Motor neuron (in vitro differentiated cells): ENCODE results near the gene GPR137. TPM values are rescaled to one million over a fixed set of nuclear protein-coding genes. Genes with fewer than 3 reads are reported as not detected.
A peak's percentile ranks its signal among the peaks of the same experiment; 100 is the strongest.
"Not testable (repeated sequence)": the region's sequence is repeated elsewhere in the genome, so short reads cannot be mapped to it uniquely, and the experiment has no call there.

ENCODE experiments used
- ATAC-seq, 8 experiments: fragments of 200-7000 bp; cut with Tn5 transposase; replicated peaks in 6 of 8; 2 replicates each; pipeline ENCODE4 v1.8.0; 2021; ENCODE audit warnings: mild to moderate bottlenecking in 8 of 8, moderate library complexity in 8 of 8
- H3K27ac ChIP-seq, 2 donors: fragments of 250-450 bp; sonication (Bioruptor Pico); 2 replicates each; pipeline ENCODE4 v1.9.0; 2021; ENCODE audit warnings: antibody characterized with exemption in 2 of 2, mild to moderate bottlenecking in 2 of 2, moderate library complexity in 1 of 2
- H3K4me1 ChIP-seq, 2 donors: fragments of 250-450 bp; sonication (Bioruptor Pico); replicated peaks in 1 of 2; 2 replicates each; pipeline ENCODE4 v1.6.1; 2021; ENCODE audit warnings: antibody characterized with exemption in 2 of 2, mild to moderate bottlenecking in 2 of 2, moderate library complexity in 1 of 2
- H3K4me3 ChIP-seq, 5 donors: fragments of 250-450 bp; sonication (Bioruptor Pico); 2 replicates each; pipeline ENCODE4 v1.9.0; 2021; ENCODE audit warnings: antibody characterized with exemption in 5 of 5, mild to moderate bottlenecking in 5 of 5, moderate library complexity in 4 of 5
- WGBS, 10 experiments: fragments of 450-650 bp; shearing (Covaris generic); methylation state at CpG; one replicate each; pipeline ENCODE4 v1.0.0; 2022; 5-methylcytosine and 5-hydroxymethylcytosine counted together
- in situ Hi-C, 9 experiments: fragments of 400-800 bp; cut with MboI; loops; one replicate each; pipeline ENCODE4 v1.15.0; 2021; ENCODE audit warnings: low sequenced_read_pairs in 9 of 9, low pct_unique_long_range_greater_than_20kb in 2 of 9; ENCODE audit not compliant: unreplicated experiment in 9 of 9
- total RNA-seq, 8 experiments: library from RNA; unstranded; fragments of 300-600 nt; gene quantifications; 2 replicates each; pipeline versions ENCODE4 v1.2.3 to v1.2.4, GENCODE V29; 2022

The GPR137 gene
- total RNA-seq, 8 experiments from 2014 or later = 18.9 to 37.6 (median 22.5) TPM

- Histone ChIP-seq H3K4me3 (peak overlapping the region; percentile 52 to 92 (median 77)), H3K4me1 (peaks cover 10 to 25% of the 10 kb centered on the region in 2 donors), H3K27ac (peak overlapping the region; percentile 90 to 91)
- WGBS, 10 experiments = no CpG with 5 or more reads among the region's 6 CpGs
- in situ Hi-C loops = no loop called here
- no peak for ATAC-seq
Observed at GRCh38 chr11:64245401-64245796, 40.2 kb upstream of the GPR137 start.

- in situ Hi-C loops = no loop called here
- ATAC-seq = peak in 4 of 8 experiments; percentile 0 to 5 (median 2)
- peak overlapping the region; percentile 90 to 91 for H3K27ac ChIP-seq
- WGBS, 10 experiments = 0% methylated on average over 3 to 4 of the region's 46 CpGs; no CpG with 5 or more reads in 8 of the 10 experiments
- H3K4me1 ChIP-seq = peaks cover 14 to 30% of the 10 kb centered on the region in 2 donors
- peak overlapping the region; percentile 52 to 92 (median 77) for H3K4me3 ChIP-seq
Observed at GRCh38 chr11:64245797-64246620, 39.6 kb upstream of the GPR137 start.

- H3K4me1 ChIP-seq = peaks cover 14 to 30% of the 10 kb centered on the region in 2 donors
- H3K4me3 ChIP-seq = peak overlapping the region; percentile 52 to 92 (median 77)
- peak; percentile 5 to 25 (median 12) for ATAC-seq
- peak overlapping the region; percentile 90 to 91 for H3K27ac ChIP-seq
- in situ Hi-C loops = not testable (repeated sequence)
- no CpG with 5 or more reads among the region's 43 CpGs for WGBS, 10 experiments
Observed at GRCh38 chr11:64246621-64246870, 39.1 kb upstream of the GPR137 start.

GRCh38 chr11:64246871-64247728 lies 38.5 kb upstream of the GPR137 start, which contains the start of gene PPP1R14B:
Gene PPP1R14B, minus strand, starts transcription at chr11:64246943. Its CDS starts 270 bp downstream, at chr11:64246673.
- Histone ChIP-seq H3K4me1 (peaks cover 17 to 30% of the 10 kb centered on the region in 2 donors), H3K27ac (peak within 1 kb of the TSS; percentile 90 to 91), H3K4me3 (peak within 1 kb of the TSS; percentile 52 to 92 (median 77))
- 0 to 4% (median 0%) methylated on average over 2 to 9 of the region's 74 CpGs; no CpG with 5 or more reads in 7 of the 10 experiments for WGBS, 10 experiments
- in situ Hi-C loops = no loop called here
- ATAC-seq = peak; percentile 42 to 74 (median 69)

- H3K4me1 ChIP-seq = peaks cover 14 to 29% of the 10 kb centered on the region in 2 donors
- in situ Hi-C loops = no loop called here
- H3K4me3 ChIP-seq = peak overlapping the region; percentile 52 to 92 (median 77)
- ATAC-seq = peak; percentile 0 to 7 (median 2)
- WGBS, 10 experiments = 0 to 77% (median 63%) methylated on average over 2 to 21 of the region's 31 CpGs; no CpG with 5 or more reads in 1 of the 10 experiments
- no peak overlapping the region for H3K27ac ChIP-seq
Observed at GRCh38 chr11:64247729-64248531, 37.7 kb upstream of the GPR137 start.

GRCh38 chr11:64248578-64248977 lies 37.1 kb upstream of the GPR137 start:
- no peak overlapping the region for H3K4me3 ChIP-seq
- in situ Hi-C loops = no loop called here
- no CpG with 5 or more reads among the region's 7 CpGs for WGBS, 10 experiments
- H3K27ac ChIP-seq = no peak overlapping the region
- ATAC-seq = no peak
- peaks cover 14 to 29% of the 10 kb centered on the region in 2 donors for H3K4me1 ChIP-seq

- in situ Hi-C loops = no loop called here
- no peak for ATAC-seq
- Histone ChIP-seq H3K4me3 (no peak overlapping the region), H3K27ac (no peak overlapping the region), H3K4me1 (peaks cover 14 to 29% of the 10 kb centered on the region in 2 donors)
- 80 to 100% (median 98%) methylated on average over 1 to 3 of the region's 4 CpGs; no CpG with 5 or more reads in 6 of the 10 experiments for WGBS, 10 experiments
Observed at GRCh38 chr11:64249038-64249437, 36.6 kb upstream of the GPR137 start.

GRCh38 chr11:64249563-64250414 lies 35.9 kb upstream of the GPR137 start:
- peaks cover 14 to 29% of the 10 kb centered on the region in 2 donors for H3K4me1 ChIP-seq
- WGBS, 10 experiments = 73 to 100% (median 92%) methylated on average over 1 to 7 of the region's 8 CpGs; no CpG with 5 or more reads in 6 of the 10 experiments
- no peak overlapping the region for H3K27ac ChIP-seq
- ATAC-seq = no peak
- no peak overlapping the region for H3K4me3 ChIP-seq
- in situ Hi-C loops = no loop called here

GRCh38 chr11:64250415-64251015 lies 35.1 kb upstream of the GPR137 start:
- WGBS, 10 experiments = 0 to 7% methylated on average over 3 to 5 of the region's 13 CpGs; no CpG with 5 or more reads in 8 of the 10 experiments
- in situ Hi-C loops = no loop called here
- ATAC-seq = peak in 1 of 8 experiments; percentile 0
- Histone ChIP-seq H3K4me1 (peaks cover 14 to 26% of the 10 kb centered on the region in 2 donors), H3K4me3 (peak overlapping the region; percentile 37 to 61 (median 47)), H3K27ac (peak overlapping the region in 1 of 2 donors; percentile 7)

- peak within 1 kb of the TSS; percentile 37 to 61 (median 47) for H3K4me3 ChIP-seq
- H3K27ac ChIP-seq = peak within 1 kb of the TSS in 1 of 2 donors; percentile 7
- ATAC-seq = peak; percentile 21 to 56 (median 42)
- in situ Hi-C loops = no loop called here
- H3K4me1 ChIP-seq = peaks cover 14 to 25% of the 10 kb centered on the region in 2 donors
- WGBS, 10 experiments = 0% methylated on average over 1 of the region's 75 CpGs; no CpG with 5 or more reads in 9 of the 10 experiments
Observed at GRCh38 chr11:64251016-64251752, 34.5 kb upstream of the GPR137 start, which contains the start of gene PLCB3. Gene PLCB3, plus strand, starts transcription at chr11:64251530. Its CDS starts 120 bp downstream, at chr11:64251650.

- ATAC-seq = no peak
- Histone ChIP-seq H3K4me3 (peak overlapping the region; percentile 37 to 61 (median 47)), H3K4me1 (peaks cover 14 to 25% of the 10 kb centered on the region in 2 donors), H3K27ac (no peak overlapping the region)
- 0% methylated on average over 3 of the region's 18 CpGs; no CpG with 5 or more reads in 9 of the 10 experiments for WGBS, 10 experiments
- in situ Hi-C loops = no loop called here
Observed at GRCh38 chr11:64251753-64252002, 34.0 kb upstream of the GPR137 start.
